Lower leg skin (tissue), 4 donors: Measurements from ENCODE around the gene KRAS. TPM values are rescaled to one million over a fixed set of nuclear protein-coding genes. Genes with fewer than 3 reads are reported as not detected.

Experiments used
- DNase-seq, 2 donors: peaks; one replicate each; pipeline ENCODE4 v3.0.0-alpha.2; 2019; ENCODE audit warnings: low spot score in 2 of 2
- H3K4me3 ChIP-seq: fragments of 200-600 bp; sonication (generic); 2 replicates; pipeline ENCODE4 v1.5.1; 2017; ENCODE audit warnings: mild to moderate bottlenecking, low read depth; ENCODE audit not compliant: poor library complexity, severe bottlenecking
- POLR2A ChIP-seq, 2 donors: fragments of 450-650 bp; IDR thresholded peaks; one replicate each; pipeline ENCODE4 v1.6.1; 2016 to 2017; ENCODE audit warnings: antibody characterized with exemption in 2 of 2, mild to moderate bottlenecking in 1 of 2, moderate library complexity in 1 of 2
- WGBS, 2 donors: methylation state at CpG; one replicate each; pipeline ENCODE4 v1.1.5; 2018; 5-methylcytosine and 5-hydroxymethylcytosine counted together
- intact Hi-C: fragments of 100-400 bp; cut with DNase I; formaldehyde crosslinking; loops from one replicate; pipeline ENCODE4 v1.15.0; 2023; ENCODE audit warnings: low total_unique reads
- total RNA-seq, 4 donors: library from RNA; depleted of rRNA; stranded (reverse); fragments of >200 nt; gene quantifications; one replicate each; pipeline ENCODE4 v1.1.0, GENCODE V29; 2016
- TF ChIP-seq, protein P1 (sequence below), 3 donors: fragments of 450-650 bp; IDR thresholded peaks; one replicate each; pipeline ENCODE4 v1.5.1; 2016; ENCODE audit warnings: antibody characterized with exemption in 3 of 3, mild to moderate bottlenecking in 3 of 3, moderate library complexity in 2 of 3

KRAS gene
- total RNA-seq, 4 donors from 2014 or later, result 12.0 to 20.7 (median 15.4) TPM

DNA sequence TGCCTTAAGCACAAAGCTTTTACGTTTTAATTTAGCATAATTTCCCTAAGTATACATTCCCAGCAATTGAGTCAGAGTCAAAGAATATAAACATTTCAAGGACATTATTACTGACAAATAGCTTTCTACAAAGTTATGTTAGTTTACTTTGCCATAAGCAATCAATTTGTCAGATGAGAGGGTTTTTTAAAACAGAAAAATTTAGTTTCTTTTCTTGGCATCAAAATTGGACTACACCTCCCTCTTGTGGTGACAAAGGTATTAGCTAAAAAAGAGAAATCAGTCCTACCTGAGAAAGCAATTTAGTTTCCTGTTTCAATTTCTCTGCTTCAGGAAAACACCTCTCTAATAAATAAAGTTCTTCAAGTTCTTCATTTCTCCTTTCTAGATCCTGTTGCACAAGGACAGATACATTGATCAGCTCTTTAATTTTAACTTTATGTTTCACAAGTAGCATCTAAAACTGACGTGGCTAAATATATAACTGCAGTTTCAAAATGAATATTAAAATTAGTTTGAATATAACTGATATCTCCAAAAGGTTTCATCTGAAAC lies 95.6 kb downstream of the KRAS start:
- DNase-seq, result no peak
- WGBS, 2 donors, result 56 to 60% methylated on average over 2 of the region's 2 CpGs
- no peak overlapping the region for H3K4me3 ChIP-seq
- TF ChIP-seq POLR2A (IDR thresholded peaks at IDR 0.05), result no peak
- TF ChIP-seq, protein P1, sequence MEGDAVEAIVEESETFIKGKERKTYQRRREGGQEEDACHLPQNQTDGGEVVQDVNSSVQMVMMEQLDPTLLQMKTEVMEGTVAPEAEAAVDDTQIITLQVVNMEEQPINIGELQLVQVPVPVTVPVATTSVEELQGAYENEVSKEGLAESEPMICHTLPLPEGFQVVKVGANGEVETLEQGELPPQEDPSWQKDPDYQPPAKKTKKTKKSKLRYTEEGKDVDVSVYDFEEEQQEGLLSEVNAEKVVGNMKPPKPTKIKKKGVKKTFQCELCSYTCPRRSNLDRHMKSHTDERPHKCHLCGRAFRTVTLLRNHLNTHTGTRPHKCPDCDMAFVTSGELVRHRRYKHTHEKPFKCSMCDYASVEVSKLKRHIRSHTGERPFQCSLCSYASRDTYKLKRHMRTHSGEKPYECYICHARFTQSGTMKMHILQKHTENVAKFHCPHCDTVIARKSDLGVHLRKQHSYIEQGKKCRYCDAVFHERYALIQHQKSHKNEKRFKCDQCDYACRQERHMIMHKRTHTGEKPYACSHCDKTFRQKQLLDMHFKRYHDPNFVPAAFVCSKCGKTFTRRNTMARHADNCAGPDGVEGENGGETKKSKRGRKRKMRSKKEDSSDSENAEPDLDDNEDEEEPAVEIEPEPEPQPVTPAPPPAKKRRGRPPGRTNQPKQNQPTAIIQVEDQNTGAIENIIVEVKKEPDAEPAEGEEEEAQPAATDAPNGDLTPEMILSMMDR (IDR thresholded peaks at IDR 0.05), result no peak
- intact Hi-C loops, result no loop called here

Other genes with a start within 250 kb of the KRAS start
- gene DNAI7, start 55.8 kb downstream of the KRAS start, total RNA-seq, result 1 to 10 TPM; 1.0 to 3.4 (median 2.1) TPM
- 10 to 100 TPM; 26.1 to 59.9 (median 38.0) TPM for gene ETFRF1, start 55.7 kb downstream of the KRAS start, total RNA-seq